ENCODE results near the gene AP5S1. TPM values are rescaled to one million over a fixed set of nuclear protein-coding genes. Genes with fewer than 3 reads are reported as not detected.
A peak's percentile ranks its signal among the peaks of the same experiment; 100 is the strongest.

Gene AP5S1
- total RNA-seq, 1 donor: 17.7 TPM

DNA sequence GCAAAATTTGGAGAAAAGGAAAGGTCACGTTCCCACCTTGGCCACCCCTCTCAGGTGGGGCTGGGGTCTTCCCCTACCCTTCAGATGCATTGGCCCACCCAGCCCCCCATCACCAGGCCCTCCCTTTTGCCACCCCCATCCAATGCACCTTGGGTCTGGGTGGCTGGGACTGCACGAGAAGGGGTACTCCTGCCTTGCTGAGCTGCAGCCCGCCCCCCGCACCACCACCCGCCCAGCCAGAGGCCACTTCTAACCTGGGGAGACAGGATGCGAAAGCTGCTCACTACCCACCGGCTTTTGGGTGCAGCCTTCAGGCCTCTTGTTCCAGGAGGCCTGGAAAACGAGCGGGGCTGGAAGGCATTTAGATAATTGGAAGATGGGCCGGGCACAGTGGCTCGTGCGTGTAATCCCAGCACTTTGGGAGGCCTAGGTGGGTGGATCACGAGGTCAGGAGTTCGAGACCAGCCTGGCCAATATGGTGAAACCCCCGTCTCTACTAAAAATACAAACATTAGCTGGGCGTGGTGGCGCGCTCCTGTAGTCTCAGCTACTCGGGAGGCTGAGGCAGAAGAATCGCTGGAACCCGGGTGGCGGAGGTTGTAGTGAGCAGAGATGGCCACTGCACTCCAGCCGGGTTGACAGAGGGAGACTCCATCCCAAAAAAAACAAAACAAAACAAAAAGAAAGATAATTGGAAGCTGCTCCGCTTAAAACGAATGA is 25.5 kb upstream of the AP5S1 start:
- peak overlapping the region; percentile 77 for H3K4me3 ChIP-seq (ENCODE audit: low read depth, low read length)
- no peak for DNase-seq (ENCODE audit: low read depth)
- TF ChIP-seq, protein P1, sequence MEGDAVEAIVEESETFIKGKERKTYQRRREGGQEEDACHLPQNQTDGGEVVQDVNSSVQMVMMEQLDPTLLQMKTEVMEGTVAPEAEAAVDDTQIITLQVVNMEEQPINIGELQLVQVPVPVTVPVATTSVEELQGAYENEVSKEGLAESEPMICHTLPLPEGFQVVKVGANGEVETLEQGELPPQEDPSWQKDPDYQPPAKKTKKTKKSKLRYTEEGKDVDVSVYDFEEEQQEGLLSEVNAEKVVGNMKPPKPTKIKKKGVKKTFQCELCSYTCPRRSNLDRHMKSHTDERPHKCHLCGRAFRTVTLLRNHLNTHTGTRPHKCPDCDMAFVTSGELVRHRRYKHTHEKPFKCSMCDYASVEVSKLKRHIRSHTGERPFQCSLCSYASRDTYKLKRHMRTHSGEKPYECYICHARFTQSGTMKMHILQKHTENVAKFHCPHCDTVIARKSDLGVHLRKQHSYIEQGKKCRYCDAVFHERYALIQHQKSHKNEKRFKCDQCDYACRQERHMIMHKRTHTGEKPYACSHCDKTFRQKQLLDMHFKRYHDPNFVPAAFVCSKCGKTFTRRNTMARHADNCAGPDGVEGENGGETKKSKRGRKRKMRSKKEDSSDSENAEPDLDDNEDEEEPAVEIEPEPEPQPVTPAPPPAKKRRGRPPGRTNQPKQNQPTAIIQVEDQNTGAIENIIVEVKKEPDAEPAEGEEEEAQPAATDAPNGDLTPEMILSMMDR (IDR thresholded peaks at IDR 0.05; ENCODE audit: insufficient read depth, low read depth, low read length): no peak

DNA sequence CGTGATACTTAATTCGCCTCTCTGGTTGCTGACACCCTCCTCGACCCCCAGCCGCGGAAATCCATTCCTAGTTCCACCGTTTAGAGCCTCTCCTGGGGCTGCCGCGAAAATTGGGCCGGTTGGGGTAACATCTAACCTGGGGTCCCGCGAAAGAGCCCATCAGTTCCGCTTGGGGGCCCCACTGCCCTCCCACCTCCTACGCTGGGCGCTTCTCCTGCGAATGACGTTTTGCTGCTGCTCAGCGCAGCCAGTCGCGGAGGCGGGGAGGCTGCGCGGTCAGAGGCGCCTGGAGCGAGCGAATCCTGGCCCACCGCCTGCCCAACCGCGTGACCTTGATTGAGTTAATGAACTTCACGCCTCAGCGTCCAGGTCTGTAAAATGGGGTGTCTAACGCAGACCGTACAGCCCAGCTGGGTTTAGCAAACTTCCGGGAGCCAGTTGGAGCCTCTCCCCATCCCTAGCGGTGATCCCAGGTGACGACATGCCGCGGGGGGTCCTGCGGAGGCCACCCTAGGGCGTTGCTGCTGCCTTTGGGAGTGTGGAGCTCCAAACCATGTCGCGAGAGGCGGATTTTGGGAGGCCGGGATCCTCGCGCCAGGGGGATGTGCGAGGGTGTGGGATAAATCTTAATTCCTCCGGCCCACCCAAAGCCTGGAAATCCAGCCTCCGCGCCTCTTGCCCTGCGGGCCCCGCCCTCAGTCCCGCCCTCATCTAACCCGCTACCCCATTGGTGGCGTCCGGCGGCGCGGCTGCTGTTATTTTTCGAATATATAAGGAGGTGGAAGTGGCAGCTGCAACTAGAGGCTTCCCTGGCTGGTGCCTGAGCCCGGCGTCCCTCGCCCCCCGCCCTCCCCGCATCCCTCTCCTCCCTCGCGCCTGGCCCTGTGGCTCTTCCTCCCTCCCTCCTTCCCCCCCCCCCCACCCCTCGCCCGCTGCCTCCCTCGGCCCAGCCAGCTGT is 24.6 kb upstream of the AP5S1 start, which contains the start of gene CDC25B:
CDC25B (plus strand) TSS at position 800 of the 958 bp plus-strand sequence. CDS start 222 bp downstream, outside the sequence.
- TF ChIP-seq, protein P1 (IDR thresholded peaks at IDR 0.05; ENCODE audit: insufficient read depth, low read depth, low read length): peak; percentile 46
- peak within 1 kb of the TSS; percentile 77 for H3K4me3 ChIP-seq (ENCODE audit: low read depth, low read length)
- DNase-seq (ENCODE audit: low read depth): peak; percentile 94

DNA sequence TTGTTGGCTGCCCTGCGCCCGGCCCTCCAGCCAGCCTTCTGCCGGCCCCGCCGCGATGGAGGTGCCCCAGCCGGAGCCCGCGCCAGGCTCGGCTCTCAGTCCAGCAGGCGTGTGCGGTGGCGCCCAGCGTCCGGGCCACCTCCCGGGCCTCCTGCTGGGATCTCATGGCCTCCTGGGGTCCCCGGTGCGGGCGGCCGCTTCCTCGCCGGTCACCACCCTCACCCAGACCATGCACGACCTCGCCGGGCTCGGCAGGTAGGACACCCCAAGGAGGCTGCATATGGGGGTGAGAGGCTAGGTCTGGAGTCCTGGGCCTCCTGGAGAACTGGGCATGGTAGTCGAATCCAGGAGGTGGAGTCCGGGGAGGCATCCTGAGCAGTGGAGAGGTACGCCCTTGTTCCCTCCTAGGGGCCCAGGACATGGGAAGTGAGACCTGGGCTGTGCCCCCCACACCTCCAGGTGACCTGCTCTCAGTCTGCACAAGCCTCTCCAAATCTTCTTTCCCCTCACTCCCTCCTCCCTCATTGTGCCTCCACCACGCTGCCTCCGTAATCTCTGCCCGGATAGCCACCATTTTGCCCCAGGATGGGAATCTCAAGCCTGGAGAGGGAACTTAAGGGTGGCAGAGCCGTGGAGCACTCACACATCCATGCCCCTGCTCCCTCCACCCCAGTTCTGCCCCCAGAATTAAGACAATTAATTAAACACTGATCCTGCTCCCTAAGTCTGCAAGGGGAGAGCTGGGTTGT is 23.7 kb upstream of the AP5S1 start:
- TF ChIP-seq, protein P1 (IDR thresholded peaks at IDR 0.05; ENCODE audit: insufficient read depth, low read depth, low read length): no peak
- DNase-seq (ENCODE audit: low read depth): no peak
- H3K4me3 ChIP-seq (ENCODE audit: low read depth, low read length): peak overlapping the region; percentile 77

DNA sequence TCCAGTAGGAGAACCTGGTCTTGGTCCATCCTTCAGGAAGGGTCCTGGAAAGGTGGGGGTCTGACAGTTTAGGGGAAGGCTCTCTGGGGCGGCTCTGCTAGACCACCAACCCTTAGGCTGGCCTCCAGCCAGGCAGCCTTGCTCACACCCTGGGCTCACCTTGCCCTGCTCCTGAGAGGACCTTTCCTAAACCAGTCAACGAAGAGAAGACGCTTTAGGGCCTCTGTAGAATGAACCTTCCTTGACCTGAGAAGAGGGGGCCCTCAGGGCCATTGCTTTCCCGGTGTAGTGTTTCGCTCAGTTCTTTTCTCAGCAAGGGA is 23.2 kb upstream of the AP5S1 start:
- peak overlapping the region; percentile 77 for H3K4me3 ChIP-seq (ENCODE audit: low read depth, low read length)
- TF ChIP-seq, protein P1 (IDR thresholded peaks at IDR 0.05; ENCODE audit: insufficient read depth, low read depth, low read length): no peak
- no peak for DNase-seq (ENCODE audit: low read depth)

DNA sequence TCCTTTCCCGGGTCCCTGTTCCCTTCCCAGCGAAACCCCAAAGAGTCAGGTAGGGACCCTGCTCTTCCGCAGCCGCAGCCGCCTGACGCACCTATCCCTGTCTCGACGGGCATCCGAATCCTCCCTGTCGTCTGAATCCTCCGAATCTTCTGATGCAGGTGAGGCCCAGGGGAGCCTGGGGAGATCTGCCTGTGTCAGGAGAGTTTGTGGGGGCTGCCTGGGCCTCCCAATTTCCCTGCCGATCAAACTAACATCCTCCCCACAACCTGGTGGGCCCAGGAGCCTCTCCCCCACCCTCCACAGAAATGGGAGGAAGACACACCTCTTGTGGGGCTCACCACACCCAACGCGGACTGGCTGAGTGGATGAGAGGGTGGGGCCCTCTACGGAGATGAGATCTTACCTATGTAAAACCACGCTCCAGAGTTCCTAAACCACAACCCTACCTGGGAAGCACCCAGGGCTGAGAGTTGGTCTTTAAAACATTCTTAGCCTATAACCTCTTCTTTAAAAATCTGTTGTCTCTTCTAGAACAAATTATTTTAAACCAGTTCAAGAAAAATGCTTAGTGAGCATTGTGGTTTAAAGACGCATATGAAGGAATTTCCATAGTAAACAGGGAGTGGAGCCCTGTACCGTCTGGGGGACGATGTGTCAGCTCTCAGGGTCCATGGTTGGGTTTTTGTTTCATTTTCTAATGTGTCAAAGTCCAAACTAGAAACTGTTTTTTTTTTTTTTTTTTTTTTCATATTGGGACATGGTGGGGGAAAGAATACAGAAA is 22.6 kb upstream of the AP5S1 start:
- peak; percentile 69 for DNase-seq (ENCODE audit: low read depth)
- peak overlapping the region; percentile 77 for H3K4me3 ChIP-seq (ENCODE audit: low read depth, low read length)
- TF ChIP-seq, protein P1 (IDR thresholded peaks at IDR 0.05; ENCODE audit: insufficient read depth, low read depth, low read length): no peak

DNA sequence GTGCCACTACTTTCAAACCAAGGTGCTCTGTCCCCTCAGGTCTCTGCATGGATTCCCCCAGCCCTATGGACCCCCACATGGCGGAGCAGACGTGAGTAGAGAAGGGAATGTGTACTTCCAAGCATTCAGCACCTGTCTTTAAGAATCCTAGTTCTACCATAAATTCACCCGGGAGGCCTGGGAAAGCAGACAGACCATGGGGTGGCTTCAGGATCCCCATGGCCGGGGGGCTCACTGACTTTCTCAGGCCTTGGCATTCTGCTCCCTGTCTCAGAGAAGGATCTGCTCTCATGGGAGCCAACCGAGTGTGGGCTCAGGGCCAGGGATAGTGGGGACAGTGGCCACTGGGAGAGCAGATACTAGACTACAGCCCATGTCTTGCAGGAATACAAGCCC is 22.0 kb upstream of the AP5S1 start:
- TF ChIP-seq, protein P1 (IDR thresholded peaks at IDR 0.05; ENCODE audit: insufficient read depth, low read depth, low read length): no peak
- peak overlapping the region; percentile 77 for H3K4me3 ChIP-seq (ENCODE audit: low read depth, low read length)
- DNase-seq (ENCODE audit: low read depth): no peak
